ENCODE results near the gene SPEN.
"Not testable (repeated sequence)": the region's sequence is repeated elsewhere in the genome, so short reads cannot be mapped to it uniquely, and the experiment has no call there.

The SPEN gene

GRCh38 chr1:15918962-15919715, 71.6 kb downstream of the SPEN start:
- no peak for TF ChIP-seq CTCF (conservative IDR thresholded peaks at IDR 0.05)
- TF ChIP-seq ZFX (IDR thresholded peaks at IDR 0.05): no peak

GRCh38 chr1:15923241-15923640, 75.7 kb downstream of the SPEN start:
- TF ChIP-seq CTCF (conservative IDR thresholded peaks at IDR 0.05) (no peak), ZFX (IDR thresholded peaks at IDR 0.05) (no peak)
- H3K27ac ChIP-seq: no peak overlapping the region

More at GRCh38 chr1:15918962-15919715, 71.6 kb downstream of the SPEN start:
- no peak overlapping the region for H3K27ac ChIP-seq

DNA sequence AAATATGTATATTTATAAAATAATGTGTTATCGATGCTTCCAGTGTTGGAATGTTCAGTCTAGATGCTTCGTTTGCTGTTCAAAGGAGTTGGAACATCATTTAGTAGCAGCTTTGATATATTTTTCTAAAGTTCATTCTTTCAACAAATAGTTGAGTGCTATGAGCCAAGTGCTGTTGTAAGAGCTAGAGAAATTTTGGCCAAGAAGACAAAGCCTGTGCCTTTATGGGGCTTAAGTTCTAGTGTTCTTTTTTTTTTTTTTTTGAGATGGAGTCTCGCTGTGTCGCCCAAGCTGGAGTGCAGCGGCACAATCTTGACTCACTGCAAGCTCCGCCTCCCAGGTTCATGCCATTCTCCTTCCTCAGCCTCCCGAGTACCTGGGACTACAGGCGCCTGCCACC, 78.9 kb downstream of the SPEN start:
- H3K27ac ChIP-seq: not testable (repeated sequence)

GRCh38 chr1:15928971-15929965, 81.8 kb downstream of the SPEN start:
- H3K27ac ChIP-seq: no peak overlapping the region
- TF ChIP-seq CTCF (conservative IDR thresholded peaks at IDR 0.05) (no peak), ZFX (IDR thresholded peaks at IDR 0.05) (no peak)

- no peak for TF ChIP-seq CTCF (conservative IDR thresholded peaks at IDR 0.05)
- TF ChIP-seq ZFX (IDR thresholded peaks at IDR 0.05): no peak
- no peak overlapping the region for H3K27ac ChIP-seq
These were observed 83.9 kb downstream of the SPEN start for GRCh38 chr1:15931401-15931800.

DNA sequence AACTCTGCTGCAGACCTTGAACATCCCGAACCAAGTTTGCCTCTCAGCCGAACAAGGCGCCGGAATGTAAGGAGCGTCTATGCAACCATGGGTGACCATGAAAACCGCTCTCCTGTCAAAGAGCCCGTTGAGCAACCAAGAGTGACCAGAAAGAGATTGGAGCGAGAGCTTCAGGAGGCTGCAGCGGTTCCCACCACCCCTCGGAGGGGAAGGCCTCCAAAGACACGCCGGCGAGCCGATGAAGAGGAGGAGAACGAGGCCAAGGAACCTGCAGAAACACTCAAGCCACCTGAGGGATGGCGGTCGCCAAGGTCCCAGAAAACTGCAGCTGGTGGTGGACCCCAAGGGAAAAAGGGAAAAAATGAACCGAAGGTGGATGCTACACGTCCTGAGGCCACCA, 84.4 kb downstream of the SPEN start:
- TF ChIP-seq CTCF (conservative IDR thresholded peaks at IDR 0.05) (no peak), ZFX (IDR thresholded peaks at IDR 0.05) (no peak)

DNA sequence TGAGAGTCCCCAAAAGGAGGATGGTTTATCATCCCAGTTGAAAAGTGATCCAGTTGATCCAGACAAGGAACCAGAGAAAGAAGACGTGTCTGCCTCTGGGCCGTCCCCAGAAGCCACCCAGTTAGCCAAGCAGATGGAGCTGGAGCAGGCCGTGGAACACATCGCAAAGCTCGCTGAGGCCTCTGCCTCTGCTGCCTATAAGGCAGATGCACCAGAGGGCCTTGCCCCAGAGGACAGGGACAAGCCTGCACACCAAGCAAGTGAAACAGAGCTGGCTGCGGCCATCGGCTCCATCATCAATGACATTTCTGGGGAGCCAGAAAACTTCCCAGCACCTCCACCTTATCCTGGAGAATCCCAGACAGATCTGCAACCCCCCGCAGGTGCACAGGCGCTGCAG, 85.1 kb downstream of the SPEN start:
- TF ChIP-seq ZFX (IDR thresholded peaks at IDR 0.05) (no peak), CTCF (conservative IDR thresholded peaks at IDR 0.05) (no peak)
- no peak overlapping the region for H3K27ac ChIP-seq

More for the DNA sequence above, 84.4 kb downstream of the SPEN start:
- H3K27ac ChIP-seq: no peak overlapping the region

Data from C4-2B (cell line).